Activated gamma-delta T cell treated with Interleukin-2 at 50 U/mL for 16 hours (primary cell): ENCODE measurements around the gene SELENOF.
"Not testable (repeated sequence)": the region's sequence is repeated elsewhere in the genome, so short reads cannot be mapped to it uniquely, and the experiment has no call there.

Experiments
- DNase-seq: peaks from one replicate; pipeline ENCODE4 v3.0.0-alpha.2; 2020

The SELENOF gene

GRCh38 chr1:86915737-86916235 is 1.9 kb upstream of the SELENOF start:
- DNase-seq: no peak

- peak; percentile 34 for DNase-seq
Measured at GRCh38 chr1:86914998-86915736, 1.2 kb upstream of the SELENOF start.

GRCh38 chr1:86914601-86914997 is 673 bp upstream of the SELENOF start, which contains the start of gene HS2ST1:
Gene HS2ST1 (plus strand): TSS chr1:86914635.
- DNase-seq: no peak

GRCh38 chr1:86913399-86913895 is 479 bp downstream of the SELENOF start:
- DNase-seq: peak; percentile 19

- no peak for DNase-seq
Measured at GRCh38 chr1:86912281-86912900, 1.5 kb downstream of the SELENOF start.

GRCh38 chr1:86906419-86906818 is 7.5 kb downstream of the SELENOF start:
- DNase-seq: no peak

GRCh38 chr1:86905875-86906274 is 8.1 kb downstream of the SELENOF start:
- no peak for DNase-seq

GRCh38 chr1:86899401-86899800 is 14.5 kb downstream of the SELENOF start:
- not testable (repeated sequence) for DNase-seq

GRCh38 chr1:86888327-86888726 is 25.6 kb downstream of the SELENOF start:
- DNase-seq: no peak

GRCh38 chr1:86887479-86888162 is 26.3 kb downstream of the SELENOF start:
- no peak for DNase-seq

GRCh38 chr1:86875722-86876121 is 38.2 kb downstream of the SELENOF start:
- DNase-seq: no peak

- DNase-seq: no peak
Measured at GRCh38 chr1:86872086-86872485, 41.8 kb downstream of the SELENOF start.

- DNase-seq: no peak
Measured at GRCh38 chr1:86871001-86871400, 42.9 kb downstream of the SELENOF start.

GRCh38 chr1:86868477-86868876 is 45.4 kb downstream of the SELENOF start:
- no peak for DNase-seq

- DNase-seq: not testable (repeated sequence)
Measured at GRCh38 chr1:86867278-86867677, 46.6 kb downstream of the SELENOF start.

- no peak for DNase-seq
Measured at GRCh38 chr1:86866665-86867064, 47.3 kb downstream of the SELENOF start.

- no peak for DNase-seq
Measured at GRCh38 chr1:86865973-86866637, 47.8 kb downstream of the SELENOF start.

GRCh38 chr1:86862920-86863319 is 51.0 kb downstream of the SELENOF start:
- no peak for DNase-seq

GRCh38 chr1:86861424-86861823 is 52.5 kb downstream of the SELENOF start:
- no peak for DNase-seq

- no peak for DNase-seq
Measured at GRCh38 chr1:86860424-86860823, 53.5 kb downstream of the SELENOF start.

GRCh38 chr1:86860020-86860419 is 53.9 kb downstream of the SELENOF start:
- no peak for DNase-seq

- no peak for DNase-seq
Measured at GRCh38 chr1:86858524-86859261, 55.2 kb downstream of the SELENOF start.
